22Rv1 (cell line): Measurements from ENCODE around the gene ABHD10.

Source experiments
- H3K27ac ChIP-seq: fragments of 450-650 bp; 2 replicates; pipeline ENCODE4 v1.5.1; 2017
- CTCF ChIP-seq: fragments of 450-650 bp; IDR thresholded peaks from 2 replicates; pipeline ENCODE4 v1.5.1; 2017; ENCODE audit warnings: mild to moderate bottlenecking
- ZFX ChIP-seq: fragments of 450-650 bp; IDR thresholded peaks from 2 replicates; pipeline ENCODE4 v1.6.1; 2017; ENCODE audit warnings: antibody characterized with exemption, borderline replicate concordance

Gene ABHD10

GRCh38 chr3:111952866-111953450, 25.9 kb upstream of the ABHD10 start:
- no peak overlapping the region for H3K27ac ChIP-seq
- TF ChIP-seq ZFX (no peak), CTCF (no peak)

GRCh38 chr3:111954228-111954990, 24.4 kb upstream of the ABHD10 start:
- no peak overlapping the region for H3K27ac ChIP-seq
- no peak for TF ChIP-seq ZFX
- no peak for TF ChIP-seq CTCF

- H3K27ac ChIP-seq: no peak overlapping the region
- TF ChIP-seq ZFX (no peak), CTCF (no peak)
Observed at GRCh38 chr3:111955876-111956275, 22.9 kb upstream of the ABHD10 start.

GRCh38 chr3:111956449-111956848, 22.4 kb upstream of the ABHD10 start:
- no peak overlapping the region for H3K27ac ChIP-seq
- TF ChIP-seq CTCF (no peak), ZFX (no peak)

GRCh38 chr3:111956995-111957734, 21.7 kb upstream of the ABHD10 start:
- H3K27ac ChIP-seq: no peak overlapping the region
- TF ChIP-seq CTCF (no peak), ZFX (no peak)

- TF ChIP-seq ZFX (no peak), CTCF (no peak)
- H3K27ac ChIP-seq: no peak overlapping the region
Observed at GRCh38 chr3:111961461-111962164, 17.2 kb upstream of the ABHD10 start.
